ENCODE results near the gene ANKHD1.

Gene ANKHD1

GRCh38 chr5:140401362-140402257 lies at the start of gene ANKHD1:
TSS of gene ANKHD1 (plus strand) at chr5:140401833. CDS start at chr5:140401968, 135 bp downstream.
- peak; percentile 96 for DNase-seq

GRCh38 chr5:140355546-140355945 lies 46.1 kb upstream of the ANKHD1 start:
- DNase-seq, result no peak

GRCh38 chr5:140356853-140357725 lies 44.5 kb upstream of the ANKHD1 start:
- no peak for DNase-seq

GRCh38 chr5:140357726-140358093 lies 43.9 kb upstream of the ANKHD1 start:
- DNase-seq, result peak; percentile 86

GRCh38 chr5:140358738-140359310 lies 42.8 kb upstream of the ANKHD1 start:
- no peak for DNase-seq

GRCh38 chr5:140360101-140360500 lies 41.5 kb upstream of the ANKHD1 start, which contains the start of gene SLC4A9:
TSS of gene SLC4A9 (plus strand) at chr5:140360194. CDS start at chr5:140360237, 43 bp downstream.
- DNase-seq, result no peak

GRCh38 chr5:140360681-140361479 lies 40.8 kb upstream of the ANKHD1 start:
- DNase-seq, result no peak

GRCh38 chr5:140361901-140362300 lies 39.7 kb upstream of the ANKHD1 start:
- no peak for DNase-seq

- no peak for DNase-seq
Measured at GRCh38 chr5:140362311-140362710, 39.3 kb upstream of the ANKHD1 start.

- peak; percentile 92 for DNase-seq
Measured at GRCh38 chr5:140362875-140363630, 38.6 kb upstream of the ANKHD1 start.

- no peak for DNase-seq
Measured at GRCh38 chr5:140363631-140364471, 37.8 kb upstream of the ANKHD1 start.

GRCh38 chr5:140364472-140364765 lies 37.2 kb upstream of the ANKHD1 start:
- no peak for DNase-seq

GRCh38 chr5:140365282-140365681 lies 36.4 kb upstream of the ANKHD1 start:
- no peak for DNase-seq

GRCh38 chr5:140365941-140366340 lies 35.7 kb upstream of the ANKHD1 start:
- DNase-seq, result no peak

GRCh38 chr5:140366589-140367255 lies 34.9 kb upstream of the ANKHD1 start:
- DNase-seq, result no peak

- peak; percentile 23 for DNase-seq
Measured at GRCh38 chr5:140367256-140368013, 34.2 kb upstream of the ANKHD1 start.

GRCh38 chr5:140371356-140372151 lies 30.1 kb upstream of the ANKHD1 start:
- no peak for DNase-seq

- DNase-seq, result peak; percentile 45
Measured at GRCh38 chr5:140372971-140373487, 28.6 kb upstream of the ANKHD1 start.
